ENCODE data around the gene WRNIP1.
"Not testable (repeated sequence)": the region's sequence is repeated elsewhere in the genome, so short reads cannot be mapped to it uniquely, and the experiment has no call there.

The WRNIP1 gene

DNA sequence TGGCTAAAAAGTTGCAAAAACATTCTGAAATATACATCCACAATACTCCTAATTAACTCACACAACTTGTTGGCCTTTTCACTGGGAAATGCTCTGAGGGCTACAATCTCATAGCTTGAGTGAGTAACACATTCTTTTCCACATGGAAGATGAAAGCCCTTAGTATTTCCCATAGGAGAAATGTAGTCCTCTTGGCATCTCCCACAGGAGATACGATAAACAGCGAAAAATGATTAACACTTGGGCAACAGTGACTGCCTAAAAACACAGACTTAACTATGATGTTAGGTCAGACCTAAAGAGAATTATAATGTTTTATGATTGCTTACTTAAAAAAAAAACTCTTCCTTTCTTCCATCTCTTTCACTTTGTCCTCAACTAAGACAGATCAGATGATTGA is 23.4 kb upstream of the WRNIP1 start:
- no peak for DNase-seq (ENCODE audit: low spot score)

DNA sequence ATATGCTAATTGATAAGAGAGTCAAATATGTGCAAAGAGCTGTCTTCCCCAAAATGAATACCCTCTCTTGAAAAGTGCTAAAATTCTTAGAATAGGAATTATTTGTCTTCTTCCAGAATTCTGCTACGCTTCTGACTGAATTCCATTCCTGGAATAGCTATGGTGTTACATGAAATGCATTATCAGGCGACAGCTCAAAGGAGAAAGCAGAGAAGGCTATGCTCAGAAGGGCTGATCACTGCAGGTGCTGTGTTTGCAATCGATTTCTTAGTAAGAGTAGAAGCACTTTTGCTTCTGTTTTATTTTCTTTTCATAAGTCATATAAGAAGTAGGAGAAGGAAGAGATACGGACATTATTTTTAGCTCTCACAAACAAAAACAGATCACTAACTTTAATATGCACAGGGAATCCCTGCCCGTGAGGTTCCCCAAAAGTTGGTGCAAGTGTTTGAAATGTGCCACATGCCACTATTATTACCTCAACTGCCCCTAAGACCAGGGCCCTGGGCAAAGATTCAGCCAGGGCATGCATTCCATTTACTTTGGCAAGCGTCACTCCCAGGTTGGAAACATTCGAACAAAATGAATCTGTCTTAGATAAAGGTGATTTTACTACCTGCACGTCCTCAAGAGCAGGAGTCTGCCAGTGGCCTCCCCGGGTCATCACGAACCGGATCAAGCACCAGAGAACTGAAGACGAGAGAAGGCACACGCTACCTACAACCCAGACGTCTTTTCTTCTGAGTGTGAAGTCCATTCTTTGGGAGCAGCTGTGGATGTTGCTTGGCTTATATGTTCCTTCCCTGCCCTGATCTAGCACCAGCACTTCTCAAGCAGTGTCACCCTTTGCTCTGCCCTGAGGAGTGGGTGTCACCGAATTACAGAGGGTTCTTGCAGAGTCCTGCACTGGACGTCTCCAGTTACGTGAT is 21.6 kb upstream of the WRNIP1 start:
- no peak for DNase-seq (ENCODE audit: low spot score)

DNA sequence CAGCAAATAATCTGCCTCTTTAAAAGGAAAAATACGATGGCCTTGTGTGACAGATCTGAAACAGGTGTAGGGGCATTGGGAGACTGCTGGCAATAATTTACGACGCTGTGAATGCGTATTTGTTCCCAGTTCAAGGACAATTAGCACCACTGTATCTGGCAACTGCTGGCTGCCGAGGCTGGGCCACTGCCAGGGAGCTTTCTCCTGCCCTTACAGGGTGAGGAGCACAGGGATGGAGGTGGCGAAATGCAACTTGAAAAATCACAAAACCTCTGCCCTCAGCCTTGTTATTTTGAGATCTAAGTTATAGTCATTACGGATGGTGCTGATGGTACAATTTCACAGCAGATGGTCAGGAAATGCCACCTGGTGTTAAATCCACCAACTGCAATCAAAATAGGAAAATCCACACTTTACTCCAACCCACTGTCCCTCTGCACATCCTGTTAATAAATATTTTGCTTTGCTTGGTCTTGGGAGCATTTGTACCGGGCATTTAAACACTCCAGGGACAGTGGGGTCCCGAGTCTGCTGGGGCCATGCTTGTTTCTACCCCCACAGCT is 20.9 kb upstream of the WRNIP1 start:
- DNase-seq (ENCODE audit: low spot score) = no peak

DNA sequence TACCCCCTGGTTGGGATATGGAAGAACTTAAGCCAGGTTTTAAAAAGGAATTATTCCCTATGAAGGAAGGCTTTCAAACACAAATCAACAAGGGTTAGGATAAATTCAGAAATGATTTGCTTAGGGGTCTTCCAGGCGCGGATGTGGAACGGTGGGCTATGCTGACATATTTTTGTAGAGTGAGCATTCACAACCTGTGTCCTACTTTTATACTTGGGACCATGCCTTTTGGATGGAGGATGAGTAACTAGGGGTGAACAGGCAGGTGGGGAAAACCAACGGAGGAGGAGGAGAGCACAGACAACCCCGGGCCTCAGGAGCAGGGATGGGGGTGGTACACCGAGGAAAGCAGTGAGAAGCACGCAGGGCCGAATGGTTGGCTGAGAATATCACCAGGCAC is 20.4 kb upstream of the WRNIP1 start:
- DNase-seq (ENCODE audit: low spot score) = no peak

DNA sequence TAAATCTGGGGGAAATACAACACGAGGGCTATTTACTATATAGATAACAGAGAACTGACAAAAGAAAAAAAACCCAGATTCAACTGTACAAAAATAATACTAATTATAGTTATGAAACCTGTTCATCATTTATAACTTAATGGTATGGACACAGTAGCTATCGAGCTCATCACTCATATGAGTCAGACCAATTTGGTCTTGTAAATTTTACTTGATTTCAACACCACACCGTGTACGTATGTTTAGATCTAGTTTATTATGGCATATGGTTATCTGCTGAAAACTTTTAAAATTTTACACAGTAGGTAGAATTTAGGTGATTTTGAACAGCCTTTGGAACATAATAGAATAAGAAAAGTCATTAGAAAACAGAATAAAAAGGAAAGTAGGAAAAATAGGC is 19.9 kb upstream of the WRNIP1 start:
- DNase-seq (ENCODE audit: low spot score) = no peak

DNA sequence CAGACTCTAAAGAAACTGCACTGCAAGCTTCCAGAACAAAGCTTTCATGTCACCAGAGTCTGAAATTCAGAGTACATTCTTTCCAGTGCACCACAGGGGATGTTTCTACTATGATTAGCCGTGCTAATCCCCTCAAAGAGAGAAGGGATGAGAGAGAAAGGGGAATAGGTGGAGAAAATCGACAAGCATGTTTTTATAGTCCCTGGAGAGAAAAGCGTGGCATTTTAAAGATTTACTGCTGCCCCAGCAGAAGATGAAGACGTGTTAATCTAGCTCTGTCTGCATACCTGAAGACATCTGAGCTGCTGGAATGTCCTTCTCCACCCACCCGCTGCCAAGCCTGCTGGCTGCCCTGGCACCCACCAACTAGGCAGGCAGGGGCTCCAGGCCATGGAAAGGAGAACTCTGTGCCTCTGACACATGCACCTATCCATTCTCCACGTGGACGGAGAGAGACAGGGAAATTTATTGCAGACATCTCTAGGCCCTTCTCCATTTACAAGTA is 18.6 kb upstream of the WRNIP1 start:
- DNase-seq (ENCODE audit: low spot score) = no peak

DNA sequence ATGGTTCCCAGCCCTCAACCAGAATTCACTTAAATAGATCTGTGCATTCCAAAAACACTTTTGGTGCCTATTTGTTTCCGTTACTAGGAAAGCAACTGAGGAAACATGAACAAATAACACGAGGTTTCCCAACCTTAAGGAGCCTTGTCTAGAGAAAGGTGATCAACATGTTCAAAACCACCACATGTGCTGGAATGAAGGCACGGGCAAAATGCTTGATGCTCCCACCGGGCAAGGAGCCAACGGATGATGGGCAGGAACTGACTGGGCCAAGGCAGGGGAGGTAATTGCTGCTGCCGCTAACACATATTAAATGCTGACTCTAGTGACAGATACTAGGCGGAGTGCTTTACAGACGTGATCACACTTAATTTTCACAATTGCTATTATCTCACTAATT is 17.0 kb upstream of the WRNIP1 start:
- DNase-seq (ENCODE audit: low spot score) = no peak

DNA sequence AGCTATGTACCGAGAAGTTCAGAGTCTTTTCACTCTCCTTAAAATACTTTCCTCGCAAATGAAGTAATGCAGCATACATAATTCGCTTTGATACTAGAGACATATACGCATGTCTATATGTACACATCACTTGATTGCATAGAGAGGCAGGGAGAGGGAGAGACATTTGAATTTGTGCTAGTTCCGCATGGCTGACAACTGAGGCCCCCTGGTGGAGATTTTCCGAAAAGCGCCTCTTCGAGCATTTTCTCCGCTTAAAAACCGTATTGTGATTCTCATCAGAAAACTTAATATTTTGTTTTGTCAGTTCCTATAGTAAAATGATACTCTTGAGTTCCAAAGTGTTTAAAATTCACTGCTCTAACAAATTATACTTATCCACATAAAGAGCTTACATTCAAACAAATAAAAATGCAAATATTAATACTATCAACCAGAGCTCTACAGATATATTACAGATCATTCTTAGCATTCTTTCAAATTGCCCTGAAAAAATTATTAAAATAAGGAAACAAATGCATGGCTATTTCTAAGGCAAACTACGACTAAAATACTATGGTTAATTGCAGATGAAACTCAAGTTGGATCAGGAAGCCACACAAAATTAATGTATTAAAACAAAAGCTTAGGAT is 15.1 kb upstream of the WRNIP1 start:
- peak; percentile 70 for DNase-seq (ENCODE audit: low spot score)

DNA sequence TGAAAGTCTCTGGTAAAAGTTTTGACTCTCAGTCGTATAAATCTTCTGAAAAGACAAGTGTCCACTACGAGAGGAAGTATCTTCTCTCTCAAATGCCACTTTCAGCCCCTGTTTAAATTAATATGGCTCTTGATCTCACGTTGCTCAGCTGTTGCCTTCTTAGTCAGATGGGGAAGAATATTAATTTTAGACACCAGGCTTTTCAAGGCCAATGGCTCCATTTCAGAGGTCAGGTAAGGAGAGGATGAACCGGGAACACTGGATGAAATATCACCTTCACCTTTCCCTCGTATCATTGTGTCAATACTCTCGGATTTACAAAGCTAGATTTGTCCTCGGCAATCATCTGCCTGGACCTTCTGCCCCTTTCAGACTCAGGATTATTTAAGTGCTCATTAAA is 14.4 kb upstream of the WRNIP1 start, which contains the start of gene MYLK4:
Gene MYLK4 (minus strand): TSS at position 91 of the 400 bp plus-strand sequence. CDS start 1,628 bp downstream, outside the sequence.
- DNase-seq (ENCODE audit: low spot score) = no peak

DNA sequence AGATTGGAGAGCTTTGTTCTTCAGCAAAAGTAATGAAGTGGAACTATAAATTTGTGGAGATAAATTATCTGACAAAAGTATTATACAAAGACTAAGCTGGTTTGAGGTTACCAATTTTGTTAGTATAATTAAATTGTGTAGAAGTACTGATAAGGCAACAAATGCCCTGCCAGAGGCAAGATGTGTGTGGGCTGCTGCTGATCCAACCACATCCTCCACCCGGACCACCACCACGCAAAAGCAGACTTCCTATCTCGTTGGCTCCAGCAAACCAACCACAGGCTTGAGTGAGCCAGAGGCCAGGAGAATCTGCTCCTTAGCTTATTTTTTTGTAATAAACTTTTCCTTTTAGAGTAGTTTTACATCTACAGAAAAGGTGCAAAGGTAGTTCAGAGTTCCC is 13.3 kb upstream of the WRNIP1 start:
- DNase-seq (ENCODE audit: low spot score) = no peak

DNA sequence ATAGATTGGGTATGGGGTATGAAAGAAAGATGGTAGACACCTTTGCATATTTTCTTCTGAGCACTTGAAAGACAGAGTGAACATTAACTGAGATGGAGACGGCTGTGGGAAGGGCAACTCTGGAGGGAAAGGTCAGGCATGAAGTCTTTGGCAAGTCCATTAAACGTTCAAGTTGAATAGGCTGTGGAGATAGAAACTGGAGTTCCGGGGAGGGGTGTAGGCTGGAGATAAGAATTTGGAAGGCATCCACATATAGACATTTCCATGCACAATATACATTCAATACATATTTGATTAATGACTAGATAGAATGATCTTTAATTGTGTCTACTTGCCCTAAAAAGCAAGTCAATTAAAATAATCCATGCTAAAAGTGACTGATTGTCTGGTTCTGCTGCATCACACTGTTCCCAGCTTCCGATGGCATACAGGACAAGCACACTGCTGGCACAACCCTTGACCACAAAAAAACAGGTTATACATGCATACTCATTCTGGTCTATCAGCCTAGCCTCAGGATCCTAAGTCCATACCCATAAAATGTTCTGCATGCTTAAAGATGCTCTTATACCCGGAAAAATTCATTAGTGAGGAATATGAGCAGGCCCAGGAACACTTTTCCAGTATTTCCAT is 12.6 kb upstream of the WRNIP1 start:
- DNase-seq (ENCODE audit: low spot score) = no peak

DNA sequence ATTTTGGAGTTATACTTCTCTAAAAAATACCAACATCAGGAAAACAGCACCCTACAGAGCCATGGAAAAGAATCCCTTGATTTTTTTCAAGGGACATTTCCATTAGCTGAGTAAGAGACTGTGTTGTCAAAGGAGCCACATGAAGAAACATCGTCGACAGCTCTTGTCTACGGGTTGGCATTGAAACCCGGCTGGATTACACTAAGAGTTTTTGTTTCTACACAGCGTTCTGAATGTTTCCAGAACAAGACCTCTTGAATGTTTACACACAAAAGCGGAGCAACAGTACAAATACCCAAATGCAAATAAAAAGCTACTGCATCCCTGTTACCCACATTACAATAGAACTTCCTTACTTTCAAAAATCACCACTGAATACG is 12.1 kb upstream of the WRNIP1 start:
- no peak for DNase-seq (ENCODE audit: low spot score)

DNA sequence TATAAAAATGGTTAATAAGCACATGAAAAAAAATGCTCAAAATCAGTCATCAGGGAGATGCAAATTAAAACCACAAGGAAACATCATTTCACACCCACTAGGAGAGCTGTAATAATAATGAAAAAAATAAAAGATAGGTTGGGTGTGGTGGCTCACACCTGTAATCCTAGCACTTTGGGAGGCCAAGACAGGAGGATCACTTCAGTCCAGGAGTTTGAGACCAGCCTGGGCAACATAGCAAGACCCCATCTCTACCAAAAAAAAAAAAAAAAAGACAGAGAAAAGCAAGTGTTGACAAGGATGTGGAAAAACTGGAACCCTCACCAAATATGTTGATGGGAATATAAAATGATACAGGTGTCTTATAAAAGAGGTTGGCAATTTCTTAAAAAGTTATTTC is 11.4 kb upstream of the WRNIP1 start:
- DNase-seq (ENCODE audit: low spot score) = no peak

DNA sequence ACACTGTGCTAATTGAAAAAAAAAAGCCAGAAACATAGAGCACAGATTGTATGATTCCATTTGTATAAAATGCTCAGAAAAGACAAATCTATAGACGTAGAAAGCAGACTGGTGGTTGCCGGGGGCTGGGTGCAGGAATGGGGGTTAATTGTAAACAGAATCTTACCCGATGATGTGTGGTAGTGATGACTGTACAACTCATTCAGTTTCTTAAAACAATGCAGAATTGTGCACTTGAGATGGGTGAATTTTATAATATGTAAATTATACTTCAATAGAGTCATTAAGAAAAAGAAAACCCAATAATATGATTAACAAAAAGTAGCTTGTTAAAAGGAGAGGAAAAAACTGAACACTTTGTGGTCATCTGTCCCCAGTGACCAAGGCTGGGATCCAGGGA is 10.8 kb upstream of the WRNIP1 start:
- DNase-seq (ENCODE audit: low spot score) = no peak

DNA sequence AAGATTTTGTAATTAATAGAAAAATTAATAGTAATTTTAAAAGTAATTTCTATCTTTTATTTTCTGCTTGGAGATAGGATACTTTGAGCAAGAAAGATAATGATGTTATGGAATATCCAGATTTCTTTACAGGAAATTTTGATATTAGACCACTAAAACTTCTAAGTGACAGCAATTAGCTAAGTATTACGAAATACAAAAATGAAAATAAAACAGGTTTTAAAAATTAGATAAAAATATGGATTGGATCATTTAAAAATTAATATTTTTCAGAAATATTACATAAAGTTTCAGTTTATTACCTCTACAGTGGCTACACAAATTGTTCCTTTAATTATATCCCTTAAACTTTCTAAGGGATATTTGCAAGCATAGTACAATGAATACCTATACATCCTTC is 10.3 kb upstream of the WRNIP1 start:
- DNase-seq (ENCODE audit: low spot score) = no peak

DNA sequence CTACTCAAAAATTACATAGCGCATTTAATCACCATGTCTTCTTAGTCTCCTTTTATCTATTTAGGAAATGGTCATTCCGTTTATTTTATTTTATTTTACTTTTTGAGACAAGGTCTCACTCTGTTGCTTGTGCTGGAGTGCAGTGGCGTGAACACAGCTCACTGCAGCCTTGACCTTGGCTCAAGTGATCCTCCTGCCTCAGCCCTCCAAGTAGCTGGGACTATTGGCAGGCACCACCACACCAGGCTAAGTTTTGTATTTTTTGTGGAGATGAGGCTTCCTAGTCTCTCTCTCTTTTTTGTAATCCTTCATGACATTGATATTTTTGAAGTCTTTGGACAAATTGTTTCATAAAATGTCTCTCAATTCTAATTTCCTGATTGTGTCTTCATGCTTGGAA is 9.7 kb upstream of the WRNIP1 start:
- no peak for DNase-seq (ENCODE audit: low spot score)

DNA sequence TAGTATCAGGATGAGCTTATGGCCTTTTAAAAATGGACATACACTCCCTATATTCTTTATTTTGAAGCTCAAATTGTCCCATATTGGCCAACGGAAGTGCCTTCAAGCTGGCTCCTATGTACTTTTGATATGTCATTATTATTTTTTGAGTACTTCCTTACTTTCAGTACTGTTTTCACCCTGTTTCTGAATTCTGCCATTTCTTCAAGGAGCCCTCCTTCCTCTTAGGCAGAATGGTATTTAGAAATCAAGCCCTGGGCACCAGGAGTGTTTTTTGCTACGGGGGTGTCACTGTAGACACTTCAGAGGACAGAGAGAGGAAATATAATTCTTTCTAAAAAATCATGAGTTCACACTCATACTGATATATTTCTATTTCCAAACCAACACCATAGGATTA is 9.0 kb upstream of the WRNIP1 start:
- DNase-seq (ENCODE audit: low spot score) = no peak

DNA sequence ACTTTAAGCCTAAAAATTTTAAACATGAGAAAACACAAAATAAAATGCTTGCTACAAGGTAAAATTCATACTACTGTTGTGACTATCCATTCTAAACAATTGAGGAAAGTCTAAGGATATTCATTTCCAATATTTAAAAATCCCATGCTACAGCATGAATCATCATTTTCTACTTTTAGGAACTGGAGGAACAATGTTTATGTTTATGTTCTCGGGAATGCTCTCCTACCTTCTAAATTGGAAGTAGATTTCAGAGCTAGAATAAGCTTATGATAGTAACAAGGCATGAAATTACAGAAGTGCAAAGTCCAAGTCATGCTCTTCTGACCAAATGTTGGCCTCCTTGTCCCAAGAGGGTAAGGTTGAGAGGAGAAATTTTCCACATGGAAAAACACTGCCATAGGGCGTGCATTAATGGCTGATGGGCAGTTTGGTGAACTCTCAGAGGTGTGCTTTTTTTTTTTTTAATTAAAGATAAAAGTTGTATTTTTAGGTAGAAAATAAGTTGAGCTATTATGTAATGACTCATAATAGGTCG is 8.4 kb upstream of the WRNIP1 start:
- DNase-seq (ENCODE audit: low spot score) = no peak

DNA sequence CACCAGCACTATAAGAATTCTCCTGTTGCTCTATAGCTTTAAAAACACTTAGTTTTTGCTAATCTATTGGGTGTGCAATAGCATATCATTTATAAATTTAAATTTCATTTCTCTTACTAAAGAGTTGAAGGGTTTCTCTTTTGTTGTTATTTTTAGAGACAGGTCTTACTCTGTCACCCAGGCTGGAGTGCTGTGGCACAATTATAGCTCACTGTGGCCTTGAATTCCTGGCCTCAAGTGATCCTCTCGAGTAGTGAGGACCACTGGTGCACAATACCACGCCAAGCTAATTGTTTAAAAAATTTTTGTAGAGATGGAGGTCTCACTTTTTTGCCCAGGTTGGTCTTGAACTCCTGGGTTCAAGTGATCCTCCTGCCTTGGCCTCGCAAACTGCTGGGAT is 6.2 kb upstream of the WRNIP1 start:
- no peak for DNase-seq (ENCODE audit: low spot score)

DNA sequence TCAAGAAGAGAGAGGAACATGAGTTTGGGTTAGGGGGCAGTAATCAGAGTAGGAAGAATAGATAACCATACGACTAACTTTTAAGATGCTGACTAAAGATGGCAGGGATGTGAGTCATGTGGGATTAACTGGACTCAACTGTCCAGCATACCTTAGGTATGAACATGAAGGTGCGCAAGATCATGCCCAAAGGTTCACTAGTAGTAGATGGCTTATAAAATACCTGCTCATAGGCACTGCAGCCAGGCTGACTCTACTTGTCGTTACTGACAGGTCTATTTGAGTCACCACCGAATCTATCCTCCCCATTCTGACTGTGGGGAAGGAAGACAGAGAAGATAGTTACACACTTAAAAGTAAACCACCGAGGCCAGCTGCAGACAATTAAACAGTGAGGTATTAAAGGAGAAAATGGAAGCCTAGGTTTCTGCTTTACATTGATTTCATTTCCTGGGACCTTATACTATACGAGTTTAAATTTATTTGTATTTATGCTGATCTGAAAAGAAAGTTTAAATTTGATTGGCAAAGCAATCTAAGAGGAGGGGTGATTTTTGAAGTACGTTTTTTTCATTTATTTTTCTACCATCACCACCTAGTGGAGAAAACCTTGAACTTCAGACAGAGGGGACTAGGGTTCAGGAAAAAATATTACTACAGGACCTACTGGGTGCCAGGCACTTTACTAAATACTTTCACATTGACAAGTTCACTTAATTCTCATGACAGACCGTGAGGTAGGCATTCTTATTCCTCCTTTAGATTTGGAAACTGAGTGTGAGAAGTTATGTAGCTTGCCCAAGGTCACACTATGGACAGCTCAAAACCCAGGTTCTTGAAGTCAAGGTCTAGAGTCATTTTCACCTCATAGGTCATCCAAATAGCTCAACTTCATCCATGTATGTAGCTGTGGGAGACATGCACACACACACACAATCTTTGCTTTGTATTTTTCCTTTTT is 4.0 kb upstream of the WRNIP1 start:
- DNase-seq (ENCODE audit: low spot score) = no peak

DNA sequence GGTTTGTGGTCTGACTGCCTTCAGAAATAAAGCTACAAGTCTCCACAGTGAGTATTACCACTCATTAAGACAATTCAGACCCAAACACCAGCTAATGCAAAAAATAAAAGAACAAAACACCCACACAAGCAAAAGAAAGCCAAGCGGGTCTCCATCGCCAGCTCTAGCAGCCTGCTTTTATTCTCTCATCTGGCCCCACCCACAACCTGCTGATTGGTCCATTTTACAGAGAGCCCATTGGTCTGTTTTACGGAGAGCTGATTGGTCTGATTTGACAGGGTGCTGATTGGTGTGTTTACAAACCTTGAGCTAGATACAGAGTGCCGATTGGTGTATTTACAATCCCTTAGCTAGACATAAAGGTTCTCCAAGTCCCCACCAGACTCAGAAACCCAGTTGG is 2.3 kb upstream of the WRNIP1 start:
- DNase-seq (ENCODE audit: low spot score) = not testable (repeated sequence)

Measured in Ammon's horn (tissue), 1 donor.